ENCODE results near the gene DCDC1.
"Not testable (repeated sequence)": the region's sequence is repeated elsewhere in the genome, so short reads cannot be mapped to it uniquely, and the experiment has no call there.

DCDC1 gene

GRCh38 chr11:30984442-30984816 is 385.1 kb downstream of the DCDC1 start:
- DNase-seq: peak; percentile 35

- DNase-seq: no peak
Observed at GRCh38 chr11:30983776-30984441, 385.6 kb downstream of the DCDC1 start.

GRCh38 chr11:30983143-30983542 is 386.4 kb downstream of the DCDC1 start:
- no peak for DNase-seq

GRCh38 chr11:30967579-30967978 is 402.0 kb downstream of the DCDC1 start:
- no peak for DNase-seq

- no peak for DNase-seq
Observed at GRCh38 chr11:30960387-30960992, 409.0 kb downstream of the DCDC1 start.

GRCh38 chr11:30956751-30957150 is 412.8 kb downstream of the DCDC1 start:
- no peak for DNase-seq

GRCh38 chr11:30949838-30950237 is 419.7 kb downstream of the DCDC1 start:
- DNase-seq: no peak

GRCh38 chr11:30947715-30948114 is 421.8 kb downstream of the DCDC1 start:
- DNase-seq: not testable (repeated sequence)

GRCh38 chr11:30938810-30939209 is 430.7 kb downstream of the DCDC1 start:
- no peak for DNase-seq

- DNase-seq: no peak
Observed at GRCh38 chr11:30938171-30938570, 431.4 kb downstream of the DCDC1 start.

GRCh38 chr11:30936491-30936890 is 433.0 kb downstream of the DCDC1 start:
- no peak for DNase-seq

GRCh38 chr11:30935861-30936260 is 433.7 kb downstream of the DCDC1 start:
- no peak for DNase-seq

- DNase-seq: no peak
Observed at GRCh38 chr11:30926130-30926529, 443.4 kb downstream of the DCDC1 start.

GRCh38 chr11:30921811-30922210 is 447.7 kb downstream of the DCDC1 start:
- no peak for DNase-seq

GRCh38 chr11:30919389-30920152 is 450.0 kb downstream of the DCDC1 start:
- DNase-seq: no peak

GRCh38 chr11:30917859-30918478 is 451.6 kb downstream of the DCDC1 start:
- no peak for DNase-seq

- DNase-seq: no peak
Observed at GRCh38 chr11:30917266-30917665, 452.3 kb downstream of the DCDC1 start.

GRCh38 chr11:30916764-30917163 is 452.8 kb downstream of the DCDC1 start:
- no peak for DNase-seq

- peak; percentile 79 for DNase-seq
Observed at GRCh38 chr11:30914143-30914762, 455.3 kb downstream of the DCDC1 start.

- DNase-seq: no peak
Observed at GRCh38 chr11:30911247-30911646, 458.3 kb downstream of the DCDC1 start.

GRCh38 chr11:30908857-30909256 is 460.7 kb downstream of the DCDC1 start:
- no peak for DNase-seq

- DNase-seq: no peak
Observed at GRCh38 chr11:30908272-30908671, 461.3 kb downstream of the DCDC1 start.

GRCh38 chr11:30902929-30903328 is 466.6 kb downstream of the DCDC1 start:
- no peak for DNase-seq

All from femur (tissue), 1 donor.